Choroid plexus epithelial cell (primary cell): ENCODE measurements around the gene PADI4.
A peak's percentile ranks its signal among the peaks of the same experiment; 100 is the strongest.

Experiments
- DNase-seq: peaks from one replicate; pipeline ENCODE4 v3.0.0-alpha.2; 2010; ENCODE audit warnings: low read depth
- H3K4me3 ChIP-seq: 2 replicates; pipeline ENCODE4 v1.5.1; 2011; ENCODE audit warnings: low read depth, mild to moderate bottlenecking, control low read depth, low read length, moderate library complexity
- CTCF ChIP-seq: conservative IDR thresholded peaks from 2 replicates; pipeline ENCODE4 v1.5.1; 2011; ENCODE audit warnings: low read depth, mild to moderate bottlenecking, control low read depth, inconsistent platforms, low read length, moderate library complexity

PADI4 gene

GRCh38 chr1:17347769-17348592, 40.0 kb downstream of the PADI4 start:
- DNase-seq: peak; percentile 44
- no peak for TF ChIP-seq CTCF

GRCh38 chr1:17348593-17349234, 40.7 kb downstream of the PADI4 start:
- no peak for TF ChIP-seq CTCF
- H3K4me3 ChIP-seq: no peak overlapping the region
- no peak for DNase-seq

More at GRCh38 chr1:17347769-17348592, 40.0 kb downstream of the PADI4 start:
- no peak overlapping the region for H3K4me3 ChIP-seq

GRCh38 chr1:17350083-17350482, 42.1 kb downstream of the PADI4 start:
- no peak for TF ChIP-seq CTCF
- no peak for DNase-seq
- H3K4me3 ChIP-seq: no peak overlapping the region

GRCh38 chr1:17350928-17351446, 43.0 kb downstream of the PADI4 start:
- TF ChIP-seq CTCF: no peak
- no peak for DNase-seq
- H3K4me3 ChIP-seq: no peak overlapping the region

- no peak for DNase-seq
- H3K4me3 ChIP-seq: no peak overlapping the region
- TF ChIP-seq CTCF: no peak
These were observed 43.8 kb downstream of the PADI4 start for GRCh38 chr1:17351598-17352324.

GRCh38 chr1:17352419-17352909, 44.5 kb downstream of the PADI4 start:
- DNase-seq: no peak
- no peak overlapping the region for H3K4me3 ChIP-seq
- no peak for TF ChIP-seq CTCF
